Prostate gland (tissue), 2 donors: ENCODE results near the gene ARL10. TPM values are rescaled to one million over a fixed set of nuclear protein-coding genes. Genes with fewer than 3 reads are reported as not detected.

Source experiments
- DNase-seq: peaks from one replicate; pipeline ENCODE4 v3.0.0-alpha.2; 2019; ENCODE audit warnings: low spot score
- H3K27ac ChIP-seq, 2 donors: fragments of 200-600 bp; sonication (generic); 2 replicates each; pipeline ENCODE4 v1.5.1; 2017 to 2019
- H3K27me3 ChIP-seq: fragments of 200-600 bp; sonication (generic); replicated peaks from 2 replicates; pipeline ENCODE4 v1.5.1; 2019; ENCODE audit not compliant: insufficient read depth
- H3K36me3 ChIP-seq, 2 donors: fragments of 200-600 bp; sonication (generic); 1 replicate in 1 of 2; 2 replicates in 1 of 2; pipeline versions ENCODE4 v1.5.1 to v1.8.1; 2017 to 2019
- H3K4me1 ChIP-seq: fragments of 200-600 bp; sonication (generic); replicated peaks from 2 replicates; pipeline ENCODE4 v1.5.1; 2019
- H3K4me3 ChIP-seq, 2 donors: fragments of 200-600 bp; sonication (generic); 2 replicates each; pipeline ENCODE4 v1.5.1; 2017 to 2019
- H3K9me3 ChIP-seq: fragments of 200-600 bp; sonication (generic); 2 replicates; pipeline ENCODE4 v1.5.1; 2017
- POLR2A ChIP-seq: fragments of 450-650 bp; IDR thresholded peaks from one replicate; pipeline ENCODE4 v1.6.1; 2016; ENCODE audit warnings: antibody characterized with exemption, mild to moderate bottlenecking
- POLR2AphosphoS5 ChIP-seq: sonication (generic); formaldehyde crosslinking; IDR thresholded peaks from one replicate; pipeline ENCODE4 v1.6.1; 2017; ENCODE audit warnings: antibody characterized with exemption
- WGBS: methylation state at CpG from one replicate; pipeline ENCODE4 v1.1.5; 2018; 5-methylcytosine and 5-hydroxymethylcytosine counted together
- intact Hi-C: fragments of 100-400 bp; cut with DNase I; formaldehyde crosslinking; loops from one replicate; pipeline ENCODE4 v1.14.2; 2022
- total RNA-seq, 2 donors: library from RNA; depleted of rRNA; stranded (reverse); fragments of >200 nt; gene quantifications; one replicate each; pipeline ENCODE4 v1.1.0, GENCODE V29; 2016
- TF ChIP-seq, protein P1 (sequence below), 4 experiments: fragments of 200-600 bp in 2 of 4; fragments of 450-650 bp in 2 of 4; sonication (generic) in 2 of 4; IDR thresholded peaks; 1 replicate in 3 of 4; 2 replicates in 1 of 4; pipeline ENCODE4 v1.5.1; 2016 to 2019; ENCODE audit warnings: antibody characterized with exemption in 4 of 4, mild to moderate bottlenecking in 2 of 4, moderate library complexity in 2 of 4

The ARL10 gene
- total RNA-seq, 2 donors from 2014 or later: 2.4 to 8.2 TPM

GRCh38 chr5:176413709-176414191 lies 48.5 kb downstream of the ARL10 start:
- intact Hi-C loops: loop anchor here (10.0 kb wide), 2 partner anchors 161 to 231 kb away; partner anchors contain the start of gene TSPAN17
- WGBS: 91% methylated on average over 7 of the region's 7 CpGs
- no peak for DNase-seq

DNA sequence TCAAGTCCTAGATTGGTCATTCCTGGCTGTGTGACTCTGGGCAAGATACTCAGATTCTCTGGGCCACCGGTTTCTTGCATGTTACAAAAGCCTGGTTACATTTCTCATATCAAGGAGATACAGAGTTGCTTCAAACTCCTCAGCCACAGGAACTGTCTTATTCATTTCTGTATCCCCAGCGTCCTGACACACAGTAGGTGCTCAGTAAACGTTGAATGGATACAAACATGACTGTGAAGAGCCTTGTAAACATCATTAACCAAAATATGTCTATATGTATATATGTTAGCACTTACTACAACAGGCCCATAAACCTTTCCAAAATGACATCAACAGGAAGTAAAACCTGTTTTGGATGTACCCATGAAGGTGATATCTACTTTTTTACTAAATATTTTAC lies 49.4 kb downstream of the ARL10 start:
- no peak overlapping the region for H3K4me3 ChIP-seq
- H3K4me1 ChIP-seq: no peaks in the 10 kb centered on the region
- no peaks in the 10 kb centered on the region for H3K9me3 ChIP-seq
- TF ChIP-seq, protein P1, sequence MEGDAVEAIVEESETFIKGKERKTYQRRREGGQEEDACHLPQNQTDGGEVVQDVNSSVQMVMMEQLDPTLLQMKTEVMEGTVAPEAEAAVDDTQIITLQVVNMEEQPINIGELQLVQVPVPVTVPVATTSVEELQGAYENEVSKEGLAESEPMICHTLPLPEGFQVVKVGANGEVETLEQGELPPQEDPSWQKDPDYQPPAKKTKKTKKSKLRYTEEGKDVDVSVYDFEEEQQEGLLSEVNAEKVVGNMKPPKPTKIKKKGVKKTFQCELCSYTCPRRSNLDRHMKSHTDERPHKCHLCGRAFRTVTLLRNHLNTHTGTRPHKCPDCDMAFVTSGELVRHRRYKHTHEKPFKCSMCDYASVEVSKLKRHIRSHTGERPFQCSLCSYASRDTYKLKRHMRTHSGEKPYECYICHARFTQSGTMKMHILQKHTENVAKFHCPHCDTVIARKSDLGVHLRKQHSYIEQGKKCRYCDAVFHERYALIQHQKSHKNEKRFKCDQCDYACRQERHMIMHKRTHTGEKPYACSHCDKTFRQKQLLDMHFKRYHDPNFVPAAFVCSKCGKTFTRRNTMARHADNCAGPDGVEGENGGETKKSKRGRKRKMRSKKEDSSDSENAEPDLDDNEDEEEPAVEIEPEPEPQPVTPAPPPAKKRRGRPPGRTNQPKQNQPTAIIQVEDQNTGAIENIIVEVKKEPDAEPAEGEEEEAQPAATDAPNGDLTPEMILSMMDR (IDR thresholded peaks at IDR 0.05): no peak
- no peak for TF ChIP-seq POLR2A
- no peak for TF ChIP-seq POLR2AphosphoS5
- no peaks in the 10 kb centered on the region for H3K36me3 ChIP-seq
- H3K27me3 ChIP-seq: no peaks in the 10 kb centered on the region
- intact Hi-C loops: loop anchor here (5.0 to 10.0 kb wide), 3 partner anchors 123 to 230 kb away; partner anchors contain the start of genes RNF44 and TSPAN17
- H3K27ac ChIP-seq: no peak overlapping the region
- 49% methylated on average over 3 of the region's 3 CpGs for WGBS
- DNase-seq: no peak

More at GRCh38 chr5:176413709-176414191, 48.5 kb downstream of the ARL10 start:
- Histone ChIP-seq H3K27me3 (no peaks in the 10 kb centered on the region), H3K4me3 (no peak overlapping the region), H3K36me3 (no peaks in the 10 kb centered on the region), H3K9me3 (no peaks in the 10 kb centered on the region), H3K4me1 (no peaks in the 10 kb centered on the region), H3K27ac (no peak overlapping the region)
- no peak for TF ChIP-seq POLR2AphosphoS5
- TF ChIP-seq POLR2A: no peak
- TF ChIP-seq, protein P1 (IDR thresholded peaks at IDR 0.05): no peak

GRCh38 chr5:176415240-176415951 lies 50.1 kb downstream of the ARL10 start:
- Histone ChIP-seq H3K27me3 (no peaks in the 10 kb centered on the region), H3K9me3 (no peaks in the 10 kb centered on the region), H3K36me3 (no peaks in the 10 kb centered on the region), H3K4me3 (peak overlapping the region; percentile 92 to 98), H3K4me1 (no peaks in the 10 kb centered on the region), H3K27ac (peak overlapping the region; percentile 83 to 85)
- WGBS: 65% methylated on average over 13 of the region's 13 CpGs
- intact Hi-C loops: loop anchor here (5.0 to 10.0 kb wide), 3 partner anchors 122 to 229 kb away; partner anchors contain the start of genes RNF44 and TSPAN17
- no peak for DNase-seq
- no peak for TF ChIP-seq POLR2A
- TF ChIP-seq, protein P1 (IDR thresholded peaks at IDR 0.05): no peak
- no peak for TF ChIP-seq POLR2AphosphoS5

DNA sequence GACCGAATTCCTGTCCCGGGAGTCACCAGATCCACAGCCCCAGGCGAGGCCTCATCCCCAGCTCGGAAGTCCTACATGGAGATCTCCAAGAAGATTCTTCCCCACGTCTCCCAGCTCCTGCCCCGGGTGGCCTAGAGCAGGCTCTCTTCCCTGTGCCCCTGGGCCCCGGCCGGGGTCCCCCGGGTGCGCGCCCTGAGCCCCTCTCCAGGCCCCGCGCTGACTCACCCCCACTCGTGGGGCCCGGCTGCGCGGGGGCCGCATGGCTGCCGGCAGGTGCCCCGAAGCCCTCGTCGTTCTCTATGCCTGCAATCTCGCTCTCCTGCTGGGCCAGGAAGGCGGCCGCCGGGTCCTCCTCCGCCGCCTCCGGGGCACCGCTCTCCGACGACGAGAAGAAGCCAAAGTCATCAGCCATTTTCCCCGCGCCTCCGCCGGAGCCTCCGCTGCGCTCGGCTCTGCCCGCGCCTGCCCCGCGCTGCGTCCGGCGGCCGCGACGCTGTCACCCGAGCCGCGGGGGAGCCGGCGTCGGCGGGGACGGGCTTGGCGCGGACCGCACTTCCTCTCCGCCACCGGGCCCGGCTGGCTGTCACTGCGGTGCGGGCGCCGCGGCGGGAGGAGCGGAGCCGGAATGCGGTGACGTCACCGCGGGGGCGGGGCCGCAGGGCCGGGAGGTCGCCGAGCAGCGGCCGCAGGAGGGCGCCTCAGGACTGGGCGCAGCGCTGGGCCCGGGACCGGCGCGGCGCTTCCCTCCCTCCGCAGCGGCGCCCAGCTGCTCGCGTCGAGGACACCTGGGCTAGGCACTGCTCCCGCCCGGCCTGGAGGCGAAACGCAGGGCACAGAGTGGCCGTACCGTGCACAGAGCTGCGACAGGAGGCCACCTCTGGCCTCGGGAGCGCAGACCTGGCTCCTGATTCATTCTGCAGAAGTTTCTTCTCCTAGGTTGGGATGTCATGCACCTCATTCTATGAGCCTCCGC lies 51.0 kb downstream of the ARL10 start, which contains the start of gene CLTB:
CLTB (minus strand) TSS at position 588 of the 973 bp plus-strand sequence; CDS start at position 412, 176 bp downstream.
- intact Hi-C loops: loop anchor here (2.0 to 10.0 kb wide), 4 partner anchors 33 to 229 kb away; partner anchors contain the start of genes FAF2, RNF44 and TSPAN17
- DNase-seq: peak; percentile 92
- peak within 1 kb of the TSS; percentile 92 to 98 for H3K4me3 ChIP-seq
- peak; percentile 90 for TF ChIP-seq POLR2A
- peak; percentile 11 for TF ChIP-seq POLR2AphosphoS5
- TF ChIP-seq, protein P1 (IDR thresholded peaks at IDR 0.05): peak; percentile 83 to 98 (median 93)
- H3K27me3 ChIP-seq: no peaks in the 10 kb centered on the region
- WGBS: 2% methylated on average over 62 of the region's 107 CpGs
- no peaks in the 10 kb centered on the region for H3K36me3 ChIP-seq
- H3K27ac ChIP-seq: peak within 1 kb of the TSS; percentile 83 to 85
- no peaks in the 10 kb centered on the region for H3K9me3 ChIP-seq
- no peaks in the 10 kb centered on the region for H3K4me1 ChIP-seq
